Fibroblast of skin of abdomen (primary cell): ENCODE results near the gene RASSF7.
A peak's percentile ranks its signal among the peaks of the same experiment; 100 is the strongest.
"Not testable (repeated sequence)": the region's sequence is repeated elsewhere in the genome, so short reads cannot be mapped to it uniquely, and the experiment has no call there.

ENCODE experiments used
- DNase-seq: peaks from one replicate; pipeline ENCODE4 v3.0.0-alpha.2; 2013

RASSF7 gene

DNA sequence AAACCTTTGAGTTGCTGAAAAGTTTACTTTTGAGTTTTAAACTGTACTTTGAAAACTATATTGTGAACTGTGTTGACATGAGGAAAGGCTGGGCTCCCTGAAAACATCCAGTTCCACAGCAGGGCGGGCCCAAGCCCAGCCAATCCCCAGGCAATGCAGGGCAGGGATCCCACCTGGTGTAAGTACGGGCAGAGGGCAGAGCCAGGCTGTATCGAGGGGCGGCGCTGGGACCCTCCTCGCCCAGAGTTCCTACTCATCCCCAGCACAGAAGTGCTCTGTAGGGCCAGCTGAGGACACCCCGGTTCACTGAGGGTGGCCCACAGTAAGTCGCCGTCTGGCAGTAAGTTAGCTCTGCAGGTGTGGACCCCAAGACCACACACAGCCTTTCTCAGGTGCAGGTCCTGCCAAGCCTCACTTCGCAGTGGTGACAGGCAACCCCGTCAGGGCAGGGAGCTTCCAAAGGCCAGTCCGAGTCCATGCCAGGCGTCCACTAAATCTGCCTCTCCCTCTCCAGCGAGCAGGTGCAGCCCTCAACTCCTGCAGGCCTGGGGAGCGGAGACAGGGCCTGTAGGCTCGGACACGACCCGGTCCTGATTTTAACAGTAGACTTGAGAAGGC lies 6.3 kb downstream of the RASSF7 start:
- no peak for DNase-seq

DNA sequence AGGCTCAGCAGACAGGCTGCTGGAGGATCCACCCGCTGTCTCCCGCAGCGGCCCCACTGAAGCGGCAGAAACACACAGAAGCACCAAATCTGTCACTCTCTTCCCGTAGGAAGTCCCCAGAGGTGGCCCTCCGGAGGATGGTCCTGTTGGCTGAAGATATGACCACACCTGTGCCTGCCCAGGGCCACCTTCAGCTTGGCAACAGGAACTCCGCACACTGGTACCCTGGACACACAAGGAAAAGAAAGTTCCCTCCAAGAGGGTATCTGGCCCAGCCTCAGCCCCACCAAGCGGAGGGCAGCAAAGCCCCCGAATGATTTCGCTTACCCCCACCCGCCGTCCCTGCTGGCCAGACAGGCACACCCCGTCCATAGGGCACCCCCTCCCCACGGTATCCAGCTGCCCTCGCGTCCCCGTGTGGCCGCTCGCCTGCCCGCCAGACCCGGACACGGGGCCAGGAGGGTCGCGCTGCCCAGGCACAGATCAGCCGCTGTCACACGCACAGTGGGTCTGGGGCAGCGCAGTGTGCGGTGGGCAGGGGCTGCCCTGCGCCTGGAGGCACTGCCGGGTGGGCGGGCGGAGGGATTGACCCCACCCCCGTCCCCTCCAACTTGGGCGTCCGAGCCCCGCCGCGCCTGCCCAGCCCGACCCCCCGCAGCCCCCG lies 7.0 kb downstream of the RASSF7 start:
- no peak for DNase-seq

DNA sequence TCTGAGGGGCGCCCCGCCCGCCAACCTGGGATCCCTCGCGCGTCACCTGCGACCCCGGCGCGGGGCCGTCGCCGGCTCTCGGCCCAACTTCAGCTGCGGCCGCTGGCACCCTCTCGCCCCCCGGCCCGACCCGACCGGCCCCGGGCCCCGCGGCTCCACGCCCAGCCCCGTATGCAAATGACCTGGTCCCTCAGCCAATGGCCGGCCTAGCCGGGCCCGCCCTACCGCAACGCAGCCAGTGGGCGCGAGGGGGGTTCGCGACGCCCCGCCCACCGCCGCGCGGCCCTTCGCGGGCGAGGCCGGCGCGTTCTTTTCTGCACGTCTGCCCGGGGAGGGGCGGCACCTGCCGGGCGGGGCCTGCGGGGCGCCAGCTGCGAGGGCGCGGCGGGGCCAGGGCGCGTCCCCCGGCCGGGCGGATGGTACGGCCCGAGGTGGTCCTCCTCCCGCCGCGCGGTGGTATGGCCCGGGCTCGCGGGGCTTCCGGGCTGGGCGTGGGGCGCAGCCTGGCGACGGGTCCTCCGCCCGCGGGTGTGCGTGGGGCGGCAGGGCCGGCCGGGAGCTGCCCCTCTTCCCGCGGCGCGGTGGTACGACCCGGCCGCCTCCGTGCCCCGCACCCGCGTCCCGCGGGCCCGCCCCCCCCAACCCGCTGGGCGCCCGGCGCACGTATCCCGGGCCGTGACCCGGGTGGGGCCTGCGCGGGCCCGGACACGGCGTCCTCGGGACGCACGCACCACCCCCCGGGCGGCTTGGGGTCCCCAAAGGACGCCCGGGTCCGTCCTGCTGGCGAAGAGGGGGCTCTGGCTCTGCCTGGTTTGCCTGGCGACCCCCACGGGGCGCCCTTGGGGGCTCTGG lies 7.8 kb downstream of the RASSF7 start:
- peak; percentile 95 for DNase-seq

DNA sequence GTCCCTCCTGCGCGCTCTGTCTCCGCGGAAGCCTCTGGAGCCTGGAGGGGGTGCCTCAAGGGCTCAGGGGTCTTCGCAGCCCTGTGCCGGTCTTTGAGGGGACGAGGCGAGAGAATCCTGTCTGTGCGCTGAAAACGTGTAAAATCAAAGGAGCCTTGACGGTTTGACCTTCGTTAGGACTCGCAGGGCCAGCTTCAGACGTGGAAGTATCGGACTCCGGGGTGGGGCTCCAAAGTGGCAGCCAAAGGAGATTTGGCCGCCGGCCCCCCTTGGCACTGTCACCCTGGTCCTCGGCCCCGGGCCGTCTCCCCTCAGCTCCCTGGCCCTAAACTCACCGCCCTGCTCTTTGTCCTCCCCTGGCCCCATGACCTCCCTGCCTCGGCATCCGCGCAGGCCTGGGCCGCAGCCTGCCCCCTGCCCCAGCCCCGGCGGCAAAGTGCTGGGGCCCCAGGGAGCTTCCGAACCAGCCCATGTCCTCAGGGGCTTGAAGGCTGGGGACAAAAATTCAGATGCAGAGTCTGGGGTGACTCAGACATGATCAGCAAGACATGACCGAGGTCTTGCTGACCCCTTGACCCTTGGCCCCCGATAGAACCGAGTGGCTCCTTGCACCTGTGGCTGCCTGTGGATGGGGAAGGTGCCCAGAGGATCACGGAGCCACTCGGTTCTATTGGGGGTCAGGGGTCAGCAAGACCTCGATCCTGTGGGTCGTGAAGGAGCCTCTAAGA lies 8.6 kb downstream of the RASSF7 start:
- DNase-seq, result no peak

DNA sequence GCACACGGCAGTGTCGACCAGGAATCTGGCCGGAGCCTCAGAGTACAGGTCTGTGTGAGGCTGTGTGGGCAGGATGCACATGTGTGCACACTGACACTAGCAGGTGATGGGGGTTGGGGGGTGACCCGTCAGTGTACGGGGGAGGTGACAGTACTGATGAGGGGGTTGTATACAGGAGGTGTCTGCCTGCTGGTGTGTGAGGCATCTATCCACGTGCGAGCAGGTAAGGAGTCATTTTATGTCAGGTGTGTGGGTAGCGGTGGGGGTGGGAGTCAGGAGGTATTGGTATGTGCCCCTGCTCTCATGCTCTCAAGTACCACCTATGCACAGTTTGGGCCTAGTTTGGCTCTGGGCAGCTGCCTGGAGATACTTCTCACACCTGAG lies 11.0 kb downstream of the RASSF7 start:
- DNase-seq, result no peak

DNA sequence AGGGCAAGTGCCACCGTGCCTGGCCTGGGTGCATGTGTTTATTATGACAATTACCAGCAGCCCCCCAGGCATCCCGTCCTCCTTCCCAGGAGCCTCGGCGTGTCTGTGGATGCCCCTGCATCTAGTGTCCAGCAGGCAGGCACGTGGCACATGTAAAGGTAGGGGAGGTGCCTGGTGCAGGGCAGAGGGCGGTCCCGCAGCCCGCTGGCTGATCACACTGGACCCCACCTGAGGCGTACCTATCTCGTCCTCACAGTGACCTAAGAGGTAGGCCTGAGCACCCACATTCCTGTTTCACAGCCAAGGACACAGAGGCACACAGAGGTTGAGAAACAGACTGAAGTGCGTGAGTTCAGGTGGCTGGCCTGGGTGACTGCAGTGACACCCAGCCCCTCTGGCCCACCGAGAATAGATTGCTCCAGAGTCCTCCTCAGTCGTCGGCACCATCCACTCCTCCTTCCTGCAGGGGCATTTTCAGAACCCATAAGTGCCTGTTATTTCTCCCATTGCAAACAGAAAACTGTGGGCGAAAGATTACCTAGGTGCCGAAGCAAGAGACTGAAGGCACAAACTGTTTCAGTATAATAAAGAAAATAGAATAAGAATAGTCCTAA lies 12.5 kb downstream of the RASSF7 start:
- no peak for DNase-seq

DNA sequence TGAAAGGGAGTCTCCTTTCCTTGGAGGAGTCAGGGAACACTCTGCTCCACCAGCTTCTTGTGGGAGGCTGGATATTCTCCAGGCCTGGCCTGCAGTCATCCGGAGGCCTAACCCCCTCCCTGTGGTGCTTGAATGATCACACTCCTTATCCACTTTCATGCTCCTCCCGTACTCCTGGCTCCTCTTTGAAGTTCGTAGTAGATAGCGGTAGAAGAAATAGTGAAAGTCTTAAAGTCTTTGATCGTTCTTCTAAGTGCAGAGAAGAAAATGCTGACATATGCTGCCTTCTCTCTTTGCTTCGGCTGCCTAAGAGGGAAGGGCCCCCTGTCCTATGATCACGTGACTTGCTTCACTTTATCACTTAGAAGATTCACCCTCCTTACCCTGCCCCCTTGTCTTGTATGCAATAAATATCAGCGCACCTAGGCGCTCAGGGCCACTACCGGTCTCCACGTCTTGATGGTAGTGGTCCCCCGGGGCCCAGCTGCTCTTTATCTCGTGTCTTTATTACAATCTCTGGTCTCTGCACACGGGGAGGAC lies 13.3 kb downstream of the RASSF7 start:
- not testable (repeated sequence) for DNase-seq

DNA sequence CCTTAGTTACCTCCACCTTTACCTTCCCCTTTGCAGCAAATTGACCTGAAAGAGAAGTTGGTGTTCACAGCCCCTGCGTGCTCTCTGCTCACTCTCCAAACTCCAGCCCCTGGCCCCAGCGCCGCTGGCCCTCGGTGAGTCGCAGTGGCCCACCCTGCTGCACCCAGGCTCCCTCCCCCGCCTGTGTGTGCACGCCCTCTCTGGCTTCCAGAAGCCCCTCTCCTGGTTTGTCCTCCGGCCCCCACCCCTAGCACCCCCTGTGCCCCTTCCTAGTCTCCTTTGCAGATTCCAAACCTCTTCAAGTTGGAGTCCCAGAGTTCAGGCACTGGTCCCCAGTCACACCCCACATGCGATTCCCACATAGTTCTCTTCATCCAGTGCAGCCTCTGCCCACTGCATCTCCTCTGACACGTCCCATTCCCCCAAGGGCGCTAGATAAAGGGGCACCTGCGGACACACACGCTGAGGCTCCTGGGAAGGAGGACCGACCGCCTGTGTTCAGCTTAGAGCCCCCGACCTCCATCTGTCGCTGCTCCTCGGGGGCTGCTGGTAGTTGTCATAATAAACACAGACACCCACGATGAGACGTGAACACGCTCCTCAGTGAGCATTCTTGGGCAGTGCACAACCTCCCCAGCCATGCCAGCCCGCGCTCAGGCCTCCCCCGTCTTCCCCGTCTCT lies 14.0 kb downstream of the RASSF7 start:
- no peak for DNase-seq

DNA sequence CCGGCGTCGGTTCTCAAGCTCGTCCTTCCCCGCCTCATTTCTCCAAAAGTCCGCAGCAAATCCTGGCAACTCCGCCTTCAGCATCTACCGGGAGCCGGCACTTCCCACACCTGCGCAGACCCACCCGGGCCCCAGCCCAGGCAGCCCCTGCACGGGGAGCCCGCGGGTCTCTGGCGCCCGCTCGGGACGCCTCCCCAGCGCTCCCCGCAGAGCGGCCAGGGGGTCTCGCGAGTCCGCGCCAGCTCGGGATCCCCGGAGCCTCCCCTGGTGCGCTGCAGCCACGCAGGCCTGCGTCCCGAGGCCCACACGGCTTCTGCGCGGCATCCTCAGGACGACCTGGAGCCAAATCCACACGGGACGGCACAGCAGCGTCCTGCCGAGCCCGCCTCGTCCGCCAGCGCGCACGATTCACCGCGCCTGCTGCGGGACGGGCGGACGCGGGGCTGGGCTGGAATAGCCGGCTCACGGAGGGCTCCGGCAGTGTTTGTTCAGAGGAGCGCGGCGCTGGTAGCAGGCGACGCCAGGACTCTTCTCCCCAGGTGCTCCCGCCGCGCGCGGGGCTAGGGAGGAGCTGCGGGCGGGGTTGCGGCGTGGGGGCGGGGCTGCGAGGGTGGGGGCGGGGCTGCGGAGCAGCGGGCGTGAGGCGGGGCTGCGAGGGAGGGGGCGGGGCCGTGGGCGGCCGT lies 14.7 kb downstream of the RASSF7 start:
- DNase-seq, result no peak

DNA sequence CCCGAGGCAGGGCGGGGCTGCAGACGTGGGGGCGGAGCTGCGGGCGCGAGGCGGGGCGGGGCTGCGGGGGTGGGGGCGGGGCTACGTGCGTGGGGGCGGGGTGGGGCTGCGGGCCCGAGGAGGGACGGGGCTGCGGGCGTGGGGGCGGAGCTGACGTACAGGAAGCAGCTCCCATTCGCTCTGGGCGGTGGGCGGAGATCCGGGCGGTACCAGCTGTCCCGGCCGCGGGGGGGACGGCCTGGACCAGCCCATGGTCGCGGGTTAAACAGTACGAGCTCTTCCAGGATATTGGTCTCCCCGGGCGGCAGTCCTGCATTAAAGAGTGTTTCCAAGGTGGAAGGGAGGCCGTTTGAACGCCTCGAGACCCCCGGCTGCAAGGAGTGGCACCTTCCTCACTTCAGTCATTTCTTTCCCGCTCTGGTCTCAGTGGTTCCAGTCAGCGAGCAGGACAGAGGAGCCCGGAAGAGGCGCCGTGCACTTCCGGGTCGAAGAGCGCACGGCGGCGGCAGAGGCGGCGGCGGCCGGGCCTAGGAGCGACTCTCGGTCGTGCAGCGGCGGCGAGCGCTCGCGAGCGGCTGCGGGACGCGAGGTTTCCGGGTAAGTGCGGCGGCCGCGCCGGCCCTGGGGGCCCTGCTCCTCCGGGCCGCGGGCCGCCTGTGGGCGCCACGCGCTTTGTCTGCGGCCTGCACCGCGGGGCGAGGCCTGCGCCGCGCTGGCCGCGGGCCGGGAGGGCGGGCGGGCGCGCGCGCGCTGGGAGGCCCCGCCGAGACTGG lies 15.4 kb downstream of the RASSF7 start, which contains the start of gene PHRF1:
TSS of gene PHRF1 (plus strand) at position 475 of the 773 bp plus-strand sequence. CDS start 5,043 bp downstream, outside the sequence.
- peak; percentile 94 for DNase-seq

DNA sequence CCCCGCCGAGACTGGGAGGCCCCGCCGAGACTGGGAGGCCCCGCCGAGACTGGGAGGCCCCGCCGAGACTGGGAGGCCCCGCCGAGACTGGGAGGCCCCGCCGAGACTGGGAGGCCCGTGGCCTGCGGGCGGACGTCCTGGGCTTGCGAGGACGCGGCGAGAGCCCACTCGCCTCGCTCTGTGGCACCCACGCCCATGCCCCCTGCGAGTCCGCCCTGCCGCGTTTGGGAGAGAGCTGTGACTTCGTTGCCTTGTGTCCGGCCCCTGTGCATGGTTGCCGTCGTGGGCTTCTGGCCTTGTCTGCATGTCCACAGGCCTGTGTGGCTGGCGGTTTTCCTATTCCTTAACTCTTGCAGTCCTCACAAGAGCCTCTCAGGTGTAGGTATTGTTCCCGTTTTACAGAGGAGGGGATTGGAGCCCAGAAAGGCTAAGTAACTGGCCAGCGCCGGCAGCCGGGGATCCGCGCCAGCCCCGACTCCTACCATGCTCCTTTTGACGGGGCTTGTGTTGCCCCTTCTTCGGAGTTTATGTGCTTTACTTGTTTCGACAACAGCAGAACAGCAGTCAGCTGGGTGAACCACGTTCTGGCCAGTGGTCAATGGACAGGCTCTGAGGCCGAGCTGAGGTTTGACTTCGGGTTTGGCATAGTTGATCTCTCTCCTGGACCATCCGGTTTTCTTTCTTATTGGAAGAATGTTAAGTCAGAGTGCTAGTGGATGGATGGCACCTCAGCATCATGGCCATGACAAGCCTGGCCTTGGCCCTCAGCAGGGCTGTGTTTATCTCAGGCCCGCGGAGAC lies 16.2 kb downstream of the RASSF7 start:
- no peak for DNase-seq

DNA sequence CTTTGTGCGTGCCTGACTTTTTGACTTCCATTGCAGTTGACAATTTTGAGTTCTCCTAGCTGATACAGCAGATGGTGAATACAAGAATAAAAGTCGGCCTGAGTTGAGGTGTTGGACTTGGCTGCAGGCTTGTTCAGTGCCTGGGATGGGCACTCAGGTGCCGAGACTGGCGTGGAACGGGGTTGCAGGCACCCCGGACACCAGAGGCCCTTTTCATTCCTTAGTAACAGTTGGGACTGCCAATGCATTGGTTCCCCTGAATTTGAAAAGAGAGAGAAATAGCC lies 16.8 kb downstream of the RASSF7 start:
- DNase-seq, result no peak

DNA sequence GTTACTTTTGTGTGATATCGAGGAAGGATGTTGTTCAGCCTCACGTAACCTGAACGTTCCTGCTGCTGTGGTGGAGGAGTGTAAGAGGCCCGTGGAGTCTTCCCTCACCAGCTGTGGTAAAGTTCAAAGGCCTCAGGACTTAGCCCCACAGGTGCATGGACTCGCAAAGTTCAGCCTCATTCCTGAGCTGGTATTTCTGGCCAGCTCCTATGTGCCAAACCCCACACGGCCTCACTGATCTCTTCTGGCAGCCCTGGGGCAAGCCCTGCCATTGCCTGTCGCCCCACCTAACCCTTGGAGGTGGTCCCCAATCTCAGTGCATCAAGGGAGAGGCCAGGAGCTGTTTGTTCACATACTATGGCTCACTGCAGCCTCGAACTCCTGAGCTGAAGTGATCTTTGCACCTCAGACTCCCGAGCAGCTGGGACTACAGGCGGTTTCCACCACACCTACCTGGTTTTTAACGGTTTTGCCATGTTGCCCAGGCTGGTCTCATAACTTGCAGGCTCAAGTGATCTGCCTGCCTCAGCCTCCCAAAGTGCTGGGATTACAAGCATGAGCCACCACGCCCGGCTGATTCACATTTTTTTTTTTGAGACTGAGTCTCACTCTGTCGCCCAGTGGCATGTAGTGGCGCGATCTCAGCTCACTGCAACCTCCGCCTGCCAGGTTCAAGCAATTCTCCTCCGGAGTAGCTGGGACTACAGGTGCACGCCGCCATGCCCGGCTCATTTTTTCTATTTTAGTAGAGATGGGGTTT lies 17.7 kb downstream of the RASSF7 start:
- no peak for DNase-seq

DNA sequence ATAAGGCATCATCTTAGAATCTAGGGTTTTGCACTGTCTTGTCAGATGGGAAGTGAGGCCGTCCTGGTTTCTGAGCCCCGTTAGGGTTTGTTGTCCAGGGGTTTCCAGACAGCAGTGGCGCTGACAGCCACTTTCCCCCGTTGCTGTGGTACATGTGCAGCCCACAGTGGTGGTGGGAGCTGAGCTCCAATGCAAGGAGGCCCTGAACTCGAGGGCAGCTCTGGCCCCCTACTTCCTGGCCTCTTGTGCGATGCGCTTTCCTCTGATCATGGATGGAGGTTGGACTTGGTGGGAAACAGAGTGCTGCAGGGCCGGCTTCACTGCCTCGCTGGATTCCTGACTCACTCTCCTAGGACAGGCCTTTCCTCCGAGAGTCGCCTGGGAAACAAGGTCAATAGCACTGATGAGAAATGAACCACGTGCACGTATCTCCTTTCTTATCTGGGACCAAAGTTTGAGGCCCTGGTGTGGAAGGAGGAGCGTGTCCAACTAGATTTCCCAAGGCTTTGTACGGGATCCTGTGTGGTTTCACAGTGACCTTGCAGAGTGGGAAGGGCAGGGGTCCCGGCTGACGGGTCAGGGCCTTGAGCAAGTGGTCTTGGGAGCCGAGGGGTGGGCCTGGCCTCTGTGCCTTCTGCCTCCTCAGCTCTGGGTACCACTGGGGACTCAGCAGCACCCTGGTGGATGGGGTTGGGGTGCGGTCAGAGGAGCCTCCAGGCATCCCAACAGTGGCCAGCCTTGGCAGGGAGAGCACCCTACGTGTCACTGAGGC lies 19.2 kb downstream of the RASSF7 start:
- no peak for DNase-seq

DNA sequence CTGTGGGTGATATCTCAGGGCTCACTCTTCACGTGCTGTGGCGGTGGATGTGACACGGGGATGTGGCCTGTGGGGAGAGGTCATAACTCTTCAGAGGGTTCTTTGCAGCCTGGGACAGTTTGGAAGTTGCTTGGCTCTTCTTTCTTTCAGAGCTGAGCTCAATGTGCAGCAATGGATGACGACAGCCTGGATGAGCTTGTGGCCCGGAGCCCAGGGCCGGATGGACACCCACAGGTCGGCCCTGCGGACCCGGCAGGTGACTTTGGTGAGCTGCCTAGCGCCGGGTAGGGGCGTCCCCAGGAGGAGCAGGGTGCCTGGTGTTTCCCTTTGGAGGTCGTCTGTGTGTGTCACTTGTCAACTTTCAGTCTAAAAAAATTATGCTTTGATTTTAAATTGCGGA lies 20.6 kb downstream of the RASSF7 start:
- no peak for DNase-seq

DNA sequence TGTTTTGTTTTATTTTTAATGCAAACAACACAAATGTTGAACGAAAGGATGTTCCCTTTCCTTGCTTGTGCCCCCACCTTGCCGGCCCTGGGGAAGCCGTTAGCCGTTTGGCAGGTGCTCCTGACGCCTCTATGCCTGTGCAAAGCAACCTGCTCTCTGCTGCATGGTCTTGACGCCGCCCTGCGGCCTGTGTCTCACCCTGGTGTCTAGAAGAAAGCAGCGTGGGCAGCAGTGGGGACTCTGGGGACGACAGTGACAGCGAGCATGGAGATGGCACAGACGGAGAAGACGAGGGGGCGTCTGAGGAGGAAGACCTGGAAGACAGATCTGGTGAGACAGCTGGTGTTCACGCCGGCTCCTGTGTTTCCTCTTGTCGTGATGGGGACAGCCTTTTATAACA lies 21.0 kb downstream of the RASSF7 start:
- DNase-seq, result no peak

DNA sequence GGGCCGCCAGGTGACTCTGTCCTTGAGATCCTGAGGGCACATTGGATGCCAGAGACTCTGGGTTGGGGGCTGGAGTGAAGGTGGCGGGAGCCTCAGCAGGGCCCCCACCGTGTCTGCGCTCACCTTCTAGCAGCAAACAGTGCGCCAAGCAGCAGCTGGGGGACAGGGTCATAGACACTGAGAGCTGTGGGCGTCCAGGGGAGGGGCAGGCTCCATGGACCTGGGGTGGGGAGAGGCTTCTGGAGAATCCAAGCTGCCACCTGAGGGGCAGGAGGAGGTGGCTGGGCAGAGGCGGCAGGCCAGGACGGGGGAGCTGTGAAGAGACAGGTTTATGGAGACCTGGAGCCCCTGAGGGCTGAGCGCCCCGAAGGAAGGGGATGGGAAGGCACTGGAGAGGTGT lies 23.5 kb downstream of the RASSF7 start:
- DNase-seq, result no peak
